DMS53 (cell line): Measurements from ENCODE around the gene PTPMT1.

Source experiments
- DNase-seq: peaks from one replicate; lab custom pipeline; 2025; lab: John Stamatoyannopoulos, UW

The PTPMT1 gene

GRCh38 chr11:47578524-47579494, 13.4 kb downstream of the PTPMT1 start, which contains the start of the genes KBTBD4 and NDUFS3:
TSS of gene KBTBD4 (minus strand) at chr11:47578970. CDS start at chr11:47578951, 19 bp downstream.
TSS of gene NDUFS3 (plus strand) at chr11:47579074. CDS start at chr11:47579092, 18 bp downstream.
- DNase-seq: peak; percentile 90

GRCh38 chr11:47583844-47584243, 18.4 kb downstream of the PTPMT1 start:
- DNase-seq: no peak

- no peak for DNase-seq
Measured at GRCh38 chr11:47586098-47586855, 20.9 kb downstream of the PTPMT1 start, which contains the start of gene FAM180B. TSS of gene FAM180B (plus strand) at chr11:47586678. CDS start at chr11:47586769, 91 bp downstream.

GRCh38 chr11:47587039-47587716, 21.8 kb downstream of the PTPMT1 start:
- no peak for DNase-seq

GRCh38 chr11:47587723-47588326, 22.4 kb downstream of the PTPMT1 start:
- DNase-seq: no peak

GRCh38 chr11:47589118-47589517, 23.7 kb downstream of the PTPMT1 start:
- no peak for DNase-seq

- DNase-seq: no peak
Measured at GRCh38 chr11:47589584-47589976, 24.2 kb downstream of the PTPMT1 start.

GRCh38 chr11:47589977-47590861, 24.8 kb downstream of the PTPMT1 start:
- DNase-seq: no peak

GRCh38 chr11:47591764-47592163, 26.4 kb downstream of the PTPMT1 start:
- no peak for DNase-seq

GRCh38 chr11:47592251-47592650, 26.9 kb downstream of the PTPMT1 start:
- DNase-seq: no peak

GRCh38 chr11:47592970-47593369, 27.6 kb downstream of the PTPMT1 start:
- DNase-seq: no peak

- no peak for DNase-seq
Measured at GRCh38 chr11:47593492-47593933, 28.1 kb downstream of the PTPMT1 start.

GRCh38 chr11:47593934-47594855, 28.8 kb downstream of the PTPMT1 start, which contains the start of gene C1QTNF4:
TSS of gene C1QTNF4 (minus strand) at chr11:47594411. CDS start at chr11:47590810, 3,601 bp downstream.
- DNase-seq: no peak

GRCh38 chr11:47595029-47595428, 29.6 kb downstream of the PTPMT1 start:
- peak; percentile 29 for DNase-seq

- no peak for DNase-seq
Measured at GRCh38 chr11:47595967-47596366, 30.6 kb downstream of the PTPMT1 start.

- no peak for DNase-seq
Measured at GRCh38 chr11:47599902-47600301, 34.5 kb downstream of the PTPMT1 start.

GRCh38 chr11:47603295-47603694, 37.9 kb downstream of the PTPMT1 start:
- no peak for DNase-seq

- no peak for DNase-seq
Measured at GRCh38 chr11:47605921-47606320, 40.5 kb downstream of the PTPMT1 start.

- DNase-seq: no peak
Measured at GRCh38 chr11:47606731-47607130, 41.3 kb downstream of the PTPMT1 start.
